ENCODE results near the gene STK39. TPM values are rescaled to one million over a fixed set of nuclear protein-coding genes. Genes with fewer than 3 reads are reported as not detected.

Gene STK39
- total and polyA plus RNA-seq, 2 donors (not counting 1 experiment from before 2014, with no cell fraction given), result 16.7 to 30.1 TPM

DNA sequence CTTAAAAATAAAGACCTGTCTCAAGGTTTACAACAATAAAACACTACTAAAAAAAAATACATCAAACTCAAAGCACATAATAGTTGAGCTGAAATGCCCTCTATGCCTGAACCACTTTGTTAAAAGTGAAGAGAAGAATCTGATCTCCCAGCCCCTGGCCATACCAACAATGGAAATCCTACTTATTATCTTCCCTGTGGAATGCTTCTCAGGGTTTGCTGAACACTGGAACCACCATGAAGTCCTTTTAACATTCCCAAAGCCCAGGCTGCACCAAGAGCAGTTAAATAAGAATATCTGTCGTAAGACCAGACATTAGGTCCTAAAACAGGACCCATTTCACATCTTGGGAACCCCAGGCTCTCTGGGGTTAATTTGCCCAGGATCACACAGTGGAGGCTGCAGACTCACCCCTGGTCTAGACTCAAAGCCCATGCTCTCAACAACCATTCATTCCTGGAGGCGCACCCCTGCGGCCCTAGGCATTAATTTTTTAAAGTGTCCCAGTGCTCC lies 285.8 kb downstream of the STK39 start:
- Histone ChIP-seq H3K27me3 (ENCODE audit: control insufficient read depth, insufficient read depth, low read length) (no peaks in the 10 kb centered on the region), H3K4me1 (ENCODE audit: control insufficient read depth, extremely low read depth, insufficient read depth, low read length) (no peaks in the 10 kb centered on the region), H3K36me3 (ENCODE audit: control insufficient read depth, insufficient read depth, low read length) (no peaks in the 10 kb centered on the region), H4K20me1 (ENCODE audit: control insufficient read depth, extremely low read depth, insufficient read depth, low read length) (no peaks in the 10 kb centered on the region), H3K27ac (ENCODE audit: insufficient read depth, low read length) (no peak overlapping the region), H3K9me3 (ENCODE audit: control insufficient read depth, insufficient read depth, low read depth, low read length) (no peaks in the 10 kb centered on the region), H3K4me2 (ENCODE audit: extremely low read depth, insufficient read depth, low read length) (no peak overlapping the region), H3K9ac (ENCODE audit: insufficient read depth, low read length) (no peak overlapping the region), H2AFZ (ENCODE audit: low read length) (no peak overlapping the region), H3K4me3 (replicated peaks in 1 of 4; ENCODE audit: control extremely low read depth in 1 of 4, insufficient read depth in 1 of 4, low read depth in 3 of 4, low read length in 4 of 4) (no peak overlapping the region), H3K79me2 (ENCODE audit: control insufficient read depth, insufficient read depth, low read length) (no peaks in the 10 kb centered on the region)
- TF ChIP-seq EZH2 (IDR thresholded peaks at IDR 0.05; ENCODE audit: low read length, missing control alignments), result no peak
- TF ChIP-seq, protein P1, sequence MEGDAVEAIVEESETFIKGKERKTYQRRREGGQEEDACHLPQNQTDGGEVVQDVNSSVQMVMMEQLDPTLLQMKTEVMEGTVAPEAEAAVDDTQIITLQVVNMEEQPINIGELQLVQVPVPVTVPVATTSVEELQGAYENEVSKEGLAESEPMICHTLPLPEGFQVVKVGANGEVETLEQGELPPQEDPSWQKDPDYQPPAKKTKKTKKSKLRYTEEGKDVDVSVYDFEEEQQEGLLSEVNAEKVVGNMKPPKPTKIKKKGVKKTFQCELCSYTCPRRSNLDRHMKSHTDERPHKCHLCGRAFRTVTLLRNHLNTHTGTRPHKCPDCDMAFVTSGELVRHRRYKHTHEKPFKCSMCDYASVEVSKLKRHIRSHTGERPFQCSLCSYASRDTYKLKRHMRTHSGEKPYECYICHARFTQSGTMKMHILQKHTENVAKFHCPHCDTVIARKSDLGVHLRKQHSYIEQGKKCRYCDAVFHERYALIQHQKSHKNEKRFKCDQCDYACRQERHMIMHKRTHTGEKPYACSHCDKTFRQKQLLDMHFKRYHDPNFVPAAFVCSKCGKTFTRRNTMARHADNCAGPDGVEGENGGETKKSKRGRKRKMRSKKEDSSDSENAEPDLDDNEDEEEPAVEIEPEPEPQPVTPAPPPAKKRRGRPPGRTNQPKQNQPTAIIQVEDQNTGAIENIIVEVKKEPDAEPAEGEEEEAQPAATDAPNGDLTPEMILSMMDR (conservative IDR thresholded peaks at IDR 0.05 in 1 of 2, IDR thresholded peaks at IDR 0.05 in 1 of 2; ENCODE audit: low read depth in 1 of 2, low read length in 2 of 2), result no peak
- DNase-seq (ENCODE audit: low read depth in 2 of 2), result no peak

DNA sequence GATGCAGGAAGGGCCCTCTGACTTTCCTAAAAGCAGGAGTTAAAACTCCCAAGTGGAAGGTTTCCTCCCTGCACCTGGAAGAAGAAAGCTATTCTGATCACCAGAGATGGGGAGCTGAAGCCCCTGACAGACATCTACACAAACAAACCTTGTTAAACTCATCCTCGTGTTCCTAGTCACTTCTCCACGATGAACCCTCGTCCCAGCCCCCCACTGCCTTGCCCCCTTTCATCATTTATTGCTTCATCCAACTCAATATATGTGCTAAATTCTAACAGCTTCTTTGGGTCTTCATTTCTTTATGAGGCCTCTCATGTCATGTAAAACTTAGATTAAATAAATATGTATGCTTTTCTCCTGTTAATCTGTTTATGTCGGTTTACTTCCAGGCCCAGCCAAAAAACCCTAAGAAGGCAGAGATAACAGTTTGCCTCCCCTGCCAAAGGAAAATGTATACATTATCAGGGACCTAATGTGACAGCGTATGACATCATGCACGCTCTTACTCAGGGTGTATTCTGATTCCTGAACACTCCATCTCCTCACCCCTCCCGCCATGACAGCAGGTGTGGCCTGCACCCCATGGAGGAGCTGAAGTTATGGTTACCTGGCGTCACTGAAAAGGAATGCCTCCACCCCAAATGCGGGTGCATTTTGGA lies 287.2 kb downstream of the STK39 start:
- Histone ChIP-seq H3K4me3 (replicated peaks in 1 of 4; ENCODE audit: control extremely low read depth in 1 of 4, insufficient read depth in 1 of 4, low read depth in 3 of 4, low read length in 4 of 4) (no peak overlapping the region), H3K9ac (ENCODE audit: insufficient read depth, low read length) (no peak overlapping the region), H4K20me1 (ENCODE audit: control insufficient read depth, extremely low read depth, insufficient read depth, low read length) (no peaks in the 10 kb centered on the region), H2AFZ (ENCODE audit: low read length) (no peak overlapping the region), H3K27me3 (ENCODE audit: control insufficient read depth, insufficient read depth, low read length) (no peaks in the 10 kb centered on the region), H3K4me2 (ENCODE audit: extremely low read depth, insufficient read depth, low read length) (no peak overlapping the region), H3K36me3 (ENCODE audit: control insufficient read depth, insufficient read depth, low read length) (no peaks in the 10 kb centered on the region), H3K4me1 (ENCODE audit: control insufficient read depth, extremely low read depth, insufficient read depth, low read length) (no peaks in the 10 kb centered on the region), H3K9me3 (ENCODE audit: control insufficient read depth, insufficient read depth, low read depth, low read length) (no peaks in the 10 kb centered on the region), H3K79me2 (ENCODE audit: control insufficient read depth, insufficient read depth, low read length) (no peaks in the 10 kb centered on the region), H3K27ac (ENCODE audit: insufficient read depth, low read length) (no peak overlapping the region)
- DNase-seq (ENCODE audit: low read depth in 2 of 2), result no peak
- TF ChIP-seq, protein P1 (conservative IDR thresholded peaks at IDR 0.05 in 1 of 2, IDR thresholded peaks at IDR 0.05 in 1 of 2; ENCODE audit: low read depth in 1 of 2, low read length in 2 of 2), result no peak
- TF ChIP-seq EZH2 (IDR thresholded peaks at IDR 0.05; ENCODE audit: low read length, missing control alignments), result no peak

DNA sequence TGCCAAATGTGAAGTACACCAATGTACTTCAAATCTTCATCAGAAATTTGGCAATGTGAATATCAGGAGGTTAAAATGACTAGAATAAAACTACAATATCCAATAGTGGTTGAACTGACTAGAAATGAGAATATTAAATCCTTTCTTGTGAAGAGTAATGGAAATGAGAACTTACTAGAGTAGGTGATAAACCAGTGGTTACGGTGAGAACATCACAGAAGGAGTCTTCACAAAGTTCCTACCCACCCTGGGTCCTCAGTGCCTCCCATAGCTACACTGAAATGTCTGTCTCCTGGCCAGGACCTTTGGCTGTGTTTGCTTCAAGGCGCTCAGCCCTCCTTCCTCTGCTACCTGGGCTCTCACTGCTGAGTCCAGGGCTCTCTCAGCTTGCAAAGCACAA lies 289.7 kb downstream of the STK39 start:
- no peak for DNase-seq (ENCODE audit: low read depth in 2 of 2)
- Histone ChIP-seq H4K20me1 (ENCODE audit: control insufficient read depth, extremely low read depth, insufficient read depth, low read length) (no peaks in the 10 kb centered on the region), H3K27me3 (ENCODE audit: control insufficient read depth, insufficient read depth, low read length) (no peaks in the 10 kb centered on the region), H3K9ac (ENCODE audit: insufficient read depth, low read length) (no peak overlapping the region), H3K4me2 (ENCODE audit: extremely low read depth, insufficient read depth, low read length) (no peak overlapping the region), H3K36me3 (ENCODE audit: control insufficient read depth, insufficient read depth, low read length) (no peaks in the 10 kb centered on the region), H3K79me2 (ENCODE audit: control insufficient read depth, insufficient read depth, low read length) (no peaks in the 10 kb centered on the region), H3K9me3 (ENCODE audit: control insufficient read depth, insufficient read depth, low read depth, low read length) (no peaks in the 10 kb centered on the region), H2AFZ (ENCODE audit: low read length) (no peak overlapping the region), H3K4me3 (replicated peaks in 1 of 4; ENCODE audit: control extremely low read depth in 1 of 4, insufficient read depth in 1 of 4, low read depth in 3 of 4, low read length in 4 of 4) (no peak overlapping the region), H3K27ac (ENCODE audit: insufficient read depth, low read length) (no peak overlapping the region), H3K4me1 (ENCODE audit: control insufficient read depth, extremely low read depth, insufficient read depth, low read length) (no peaks in the 10 kb centered on the region)
- TF ChIP-seq, protein P1 (conservative IDR thresholded peaks at IDR 0.05 in 1 of 2, IDR thresholded peaks at IDR 0.05 in 1 of 2; ENCODE audit: low read depth in 1 of 2, low read length in 2 of 2), result no peak
- no peak for TF ChIP-seq EZH2 (IDR thresholded peaks at IDR 0.05; ENCODE audit: low read length, missing control alignments)

Measured in fibroblast of lung (primary cell).